GM19467 (cell line): ENCODE measurements around the gene WHRN.

Experiments used
- ATAC-seq: cut with Tn5 transposase; IDR thresholded peaks from one replicate; pipeline ENCODE4 v1.9.1; 2021; ENCODE audit warnings: mild to moderate bottlenecking, moderate library complexity; ENCODE audit not compliant: unreplicated experiment

The WHRN gene

DNA sequence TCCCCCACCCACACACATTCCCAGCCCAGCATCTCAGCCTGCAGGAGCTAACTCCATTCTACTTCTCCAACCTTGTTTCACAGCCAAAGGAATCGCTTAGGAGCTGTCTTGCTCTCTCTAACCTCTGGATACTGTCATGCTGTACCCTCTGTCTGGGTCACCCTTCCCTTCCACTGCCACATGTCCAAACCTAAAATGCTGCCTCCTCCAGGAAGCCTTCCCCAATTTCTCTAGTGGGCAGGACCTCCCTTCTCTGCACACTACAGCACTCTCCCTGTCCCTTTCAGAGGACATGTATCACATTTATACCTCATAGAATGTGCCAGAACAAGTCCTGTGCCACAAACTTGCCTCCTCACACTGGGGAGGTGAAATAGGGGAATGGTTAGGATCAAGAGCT lies 30.8 kb downstream of the WHRN start:
- no peak for ATAC-seq

DNA sequence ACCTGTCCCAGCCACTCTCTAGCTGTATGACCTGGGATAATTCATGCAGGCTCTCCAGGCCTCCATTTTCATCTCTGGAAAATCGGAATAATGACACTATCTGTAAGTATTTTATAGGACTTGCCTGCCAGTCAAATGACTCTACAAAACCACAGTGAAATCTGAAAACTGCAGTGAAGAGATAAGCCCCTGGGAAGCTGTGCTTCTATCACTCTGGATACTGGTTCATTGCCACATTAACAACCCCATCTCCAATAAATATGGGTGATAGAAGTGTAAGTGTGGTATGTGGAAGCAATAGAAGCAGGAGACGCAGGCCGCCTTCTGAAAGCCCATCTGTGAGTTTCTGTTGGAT lies 31.8 kb downstream of the WHRN start:
- no peak for ATAC-seq

GRCh38 chr9:114472765-114473446 lies 32.4 kb downstream of the WHRN start:
- no peak for ATAC-seq

- no peak for ATAC-seq
Measured at GRCh38 chr9:114471157-114471556, 34.1 kb downstream of the WHRN start.

- ATAC-seq = no peak
Measured at GRCh38 chr9:114470581-114470980, 34.7 kb downstream of the WHRN start.

GRCh38 chr9:114470121-114470520 lies 35.2 kb downstream of the WHRN start:
- no peak for ATAC-seq

GRCh38 chr9:114469091-114469853 lies 36.0 kb downstream of the WHRN start:
- no peak for ATAC-seq

DNA sequence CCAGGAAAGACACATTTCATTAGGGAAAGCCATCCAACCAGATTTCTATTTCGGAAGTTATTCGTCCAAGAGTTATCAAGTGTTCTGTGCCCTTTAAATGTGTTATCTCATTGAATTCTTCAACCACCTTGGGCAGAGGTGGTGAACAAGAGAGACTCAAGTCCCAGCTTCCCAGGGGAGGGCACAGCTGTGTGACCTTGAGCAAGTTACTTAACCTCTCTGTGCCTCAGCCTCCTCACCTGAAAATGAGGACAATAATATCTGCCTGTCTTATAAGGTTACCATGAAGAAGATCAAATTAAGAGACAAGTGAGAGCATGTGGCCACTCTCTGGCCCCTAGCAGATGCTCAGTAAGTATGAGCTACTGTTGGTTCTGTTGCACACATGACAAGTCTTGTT lies 37.4 kb downstream of the WHRN start:
- ATAC-seq = no peak

GRCh38 chr9:114467226-114467750 lies 38.0 kb downstream of the WHRN start:
- no peak for ATAC-seq

- no peak for ATAC-seq
Measured at GRCh38 chr9:114465906-114466900, 39.1 kb downstream of the WHRN start.

DNA sequence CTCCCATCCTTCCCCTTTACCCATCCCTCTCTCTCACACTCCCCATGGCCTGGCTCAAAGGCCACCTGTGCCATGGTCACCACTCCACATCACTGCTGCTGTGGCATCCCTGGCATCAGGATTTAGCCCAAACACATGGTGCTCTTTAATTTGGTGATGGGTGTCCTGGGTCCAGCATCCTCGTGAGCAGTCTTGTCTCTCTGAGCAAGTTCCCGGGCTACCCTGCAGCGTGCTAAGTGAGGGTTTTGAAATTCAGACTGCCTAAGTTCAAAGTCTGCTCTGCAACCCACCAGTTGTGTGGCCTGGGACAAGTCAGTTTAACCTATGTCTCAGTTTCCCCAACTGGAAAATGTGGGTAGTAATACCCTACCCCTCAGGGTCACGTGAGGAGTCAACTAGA lies 39.9 kb downstream of the WHRN start:
- no peak for ATAC-seq

GRCh38 chr9:114464281-114465051 lies 40.8 kb downstream of the WHRN start:
- no peak for ATAC-seq

DNA sequence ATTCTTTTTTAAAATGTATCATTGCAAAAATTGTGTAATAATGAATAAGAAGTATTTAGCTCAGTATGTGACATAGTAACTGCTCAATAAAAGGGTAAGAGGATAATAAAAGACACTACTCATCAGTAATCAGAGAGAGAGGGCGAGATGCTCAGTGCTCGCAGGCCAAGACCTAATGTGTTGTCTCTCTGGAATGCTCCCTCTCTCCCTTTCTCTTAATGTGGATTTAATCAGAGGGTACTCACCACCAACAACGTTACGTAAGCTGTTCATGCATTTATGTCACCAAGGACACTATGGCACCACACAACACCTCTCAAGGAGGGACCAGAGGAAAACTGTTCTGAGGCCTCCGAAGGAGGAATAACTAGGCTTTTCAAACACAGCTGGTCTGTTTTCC lies 42.5 kb downstream of the WHRN start:
- no peak for ATAC-seq

- no peak for ATAC-seq
Measured at GRCh38 chr9:114461468-114461867, 43.8 kb downstream of the WHRN start.

DNA sequence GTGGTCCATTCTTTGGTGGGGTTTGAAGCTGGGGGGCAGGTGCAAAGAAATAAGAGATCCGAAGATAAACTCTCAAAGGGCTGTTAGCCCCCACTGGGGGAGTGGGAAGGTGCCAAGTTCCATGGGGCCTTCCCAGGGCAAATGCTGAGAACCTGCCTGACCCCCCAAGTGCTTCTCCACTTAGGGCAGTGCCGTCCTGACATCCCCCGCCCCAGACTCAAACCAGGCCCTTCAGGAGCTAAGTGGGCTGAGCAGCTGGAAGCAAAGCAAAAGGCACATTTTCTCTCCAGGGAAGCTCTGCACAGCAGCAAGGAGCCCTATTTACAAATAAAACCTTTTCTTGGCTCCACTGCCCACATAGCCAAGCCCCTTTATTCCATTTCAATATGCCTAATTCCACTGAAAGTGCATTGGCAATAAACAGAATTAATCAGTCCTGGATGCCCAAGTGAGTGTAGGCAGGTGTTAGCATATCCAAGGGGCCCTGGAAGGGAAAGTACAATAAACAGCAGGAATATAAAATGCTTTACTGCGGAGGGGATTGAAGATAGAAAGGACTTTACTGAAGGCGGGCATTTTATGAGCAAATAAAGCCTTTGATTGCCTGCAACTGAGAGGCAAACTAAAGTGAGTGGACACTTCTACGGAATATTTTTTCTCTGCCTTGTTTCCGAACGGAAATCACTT lies 44.6 kb downstream of the WHRN start:
- ATAC-seq = no peak

- ATAC-seq = no peak
Measured at GRCh38 chr9:114459464-114459863, 45.8 kb downstream of the WHRN start.

DNA sequence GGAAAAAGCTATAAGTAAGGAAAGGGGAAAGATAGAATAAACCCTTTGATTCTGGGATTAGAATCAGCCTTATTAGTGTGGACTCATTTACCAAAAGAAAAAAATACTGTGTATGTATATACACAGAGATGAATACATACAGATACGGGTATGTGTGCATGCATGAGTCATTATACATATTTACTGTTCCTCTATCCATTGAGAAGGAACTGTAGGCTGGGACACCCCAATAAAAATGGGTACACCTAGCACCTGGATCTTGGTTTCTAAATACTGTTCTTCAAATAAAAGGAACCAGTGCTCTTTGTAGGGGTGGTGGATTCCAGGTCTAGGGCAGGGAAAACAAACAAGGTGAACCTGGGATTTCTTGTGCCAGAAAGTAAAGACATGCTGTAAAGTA lies 48.3 kb downstream of the WHRN start:
- no peak for ATAC-seq

DNA sequence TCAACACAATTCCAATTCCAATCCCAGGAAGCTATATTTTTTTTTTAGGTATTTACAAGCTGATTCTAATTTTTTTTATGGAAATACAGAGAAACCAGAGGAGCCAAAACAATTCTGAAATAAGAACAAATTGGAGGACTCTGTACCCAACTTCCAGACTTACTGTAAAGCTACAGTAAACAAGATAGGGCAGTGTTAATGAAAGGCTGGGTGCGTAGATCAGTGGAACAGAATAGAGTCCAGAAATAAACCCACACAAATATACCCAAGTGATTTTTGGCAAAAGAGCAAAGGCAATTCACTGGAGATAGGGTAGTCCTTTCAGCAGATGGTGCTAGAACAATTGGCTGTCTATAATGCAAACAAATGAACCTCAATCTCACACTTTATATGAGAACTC lies 50.6 kb downstream of the WHRN start:
- no peak for ATAC-seq

DNA sequence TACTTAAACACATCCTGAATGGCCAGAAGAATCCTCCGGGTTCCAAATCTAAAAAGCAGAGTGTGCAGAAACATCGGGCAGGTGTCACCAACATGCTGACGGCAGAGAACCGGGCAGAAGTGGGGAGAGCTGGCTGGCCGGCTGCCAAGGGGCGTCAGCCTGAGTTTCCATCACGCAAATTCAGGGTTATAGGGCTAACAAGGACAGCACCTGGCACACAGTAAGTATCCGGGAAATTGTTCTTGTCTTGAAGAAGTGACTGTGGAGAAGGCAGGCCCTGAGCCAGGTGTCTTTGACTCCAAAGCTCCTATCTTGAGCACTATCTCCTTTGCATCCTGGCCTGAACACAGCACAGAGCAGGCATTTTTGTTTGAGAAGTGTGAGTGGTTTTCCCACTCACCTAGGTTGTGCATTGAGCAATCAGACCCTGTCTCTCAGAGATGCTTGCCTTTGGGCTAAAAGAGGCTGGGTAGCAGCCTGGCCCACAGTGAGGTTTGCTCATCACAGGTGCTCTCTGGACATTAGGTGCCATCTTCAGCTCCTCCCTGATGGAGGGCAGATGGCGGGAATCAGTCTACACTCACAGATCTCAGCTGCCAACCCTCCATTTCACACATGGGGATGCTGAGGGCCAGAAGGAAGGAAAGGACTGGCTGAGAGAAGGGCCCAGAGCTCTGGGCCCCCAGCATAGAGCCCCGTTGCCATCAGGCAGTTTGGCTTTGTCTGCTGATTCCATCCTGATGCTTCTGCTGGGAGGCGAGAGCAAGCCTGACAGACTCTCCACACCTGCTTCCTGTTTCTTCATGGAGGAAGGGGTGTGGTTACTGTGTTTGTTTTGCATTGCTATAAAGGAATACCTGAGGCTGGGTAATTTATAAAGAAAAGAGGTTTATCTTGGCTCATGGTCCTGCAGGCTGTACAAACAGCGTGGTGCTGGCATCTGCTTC lies 52.8 kb downstream of the WHRN start:
- ATAC-seq = no peak
